HepG2 (cell line): ENCODE results near the gene TTLL13. TPM values are rescaled to one million over a fixed set of nuclear protein-coding genes. Genes with fewer than 3 reads are reported as not detected.

Experiments
- ATAC-seq: fragments of 200-7000 bp; cut with Tn5 transposase; 3 replicates; pipeline ENCODE4 v1.9.1; 2020; ENCODE audit warnings: mild to moderate bottlenecking, moderate library complexity
- BruUV-seq: library from RNA; stranded (reverse); fragments of 400-500 nt; replicated peaks from 2 replicates; lab custom pipeline; 2021; lab: Mats Ljungman, UMichigan
- CTCF ChIA-PET: fragments of 300-600 bp; formaldehyde crosslinking; extraction: SDS; loops from one replicate; lab custom pipeline; 2021; ENCODE audit warnings: low total read pairs, inconsistent platforms, low intra/inter-chr PET ratio; lab: Yijun Ruan, JAX
- POLR2A ChIA-PET: fragments of 350-600 bp; sonication (Branson Sonifier 250); formaldehyde crosslinking; loops from one replicate; lab custom pipeline; 2020; ENCODE audit warnings: antibody characterized with exemption, inconsistent platforms; lab: Yijun Ruan, JAX
- DNase-seq: peaks from one replicate; pipeline ENCODE4 v3.0.0-alpha.2; 2015; ENCODE audit warnings: low spot score
- FAIRE-seq: peaks from 3 replicates; lab custom pipeline; 2011; peaks lifted over from hg19 to GRCh38; lab: Jason Lieb, UNC
- H2AFZ ChIP-seq: one replicate; pipeline ENCODE4 v1.6.1; 2011; ENCODE audit warnings: low read length, inconsistent platforms
- H3K27ac ChIP-seq: fragments of 300-600 bp; 3 replicates; pipeline ENCODE4 v1.8.0; 2011; ENCODE audit warnings: mixed run types, mild to moderate bottlenecking, mixed read lengths, low read length, inconsistent platforms; ENCODE audit not compliant: insufficient read depth; ENCODE audit errors: extremely low read length
- H3K27me3 ChIP-seq, 2 experiments: fragments of 200-600 bp in 1 of 2; 2 replicates in 1 of 2; 3 replicates in 1 of 2; pipeline versions ENCODE4 v1.6.0 to v1.8.0; 2011; ENCODE audit warnings: low read length in 2 of 2, mild to moderate bottlenecking in 2 of 2, moderate library complexity in 2 of 2, inconsistent platforms in 1 of 2; ENCODE audit not compliant: insufficient read depth in 2 of 2, control insufficient read depth in 1 of 2
- H3K36me3 ChIP-seq, 2 experiments: fragments of 200-600 bp in 1 of 2; replicated peaks in 1 of 2; 2 replicates in 1 of 2; 3 replicates in 1 of 2; pipeline versions ENCODE4 v1.5.1 to v1.8.0; 2011; ENCODE audit warnings: low read length in 2 of 2, inconsistent platforms in 1 of 2; ENCODE audit not compliant: insufficient read depth in 2 of 2, control insufficient read depth in 1 of 2
- H3K4me1 ChIP-seq: 2 replicates; pipeline ENCODE4 v1.5.1; 2012; ENCODE audit warnings: low read length, inconsistent platforms; ENCODE audit not compliant: insufficient read depth
- H3K4me2 ChIP-seq: 2 replicates; pipeline ENCODE4 v1.6.0; 2011; ENCODE audit warnings: low read depth, low read length, inconsistent platforms
- H3K4me3 ChIP-seq, 3 experiments: fragments of 200-600 bp in 1 of 3; sonication (generic), shearing (Covaris generic) in 1 of 3; replicated peaks in 1 of 3; 2 replicates each; pipeline ENCODE4 v1.5.1; 2011 to 2016; ENCODE audit warnings: low read length in 3 of 3, inconsistent platforms in 2 of 3, low read depth in 2 of 3, mild to moderate bottlenecking in 2 of 3, control low read depth in 1 of 3, mixed read lengths in 1 of 3; ENCODE audit not compliant: insufficient read depth in 1 of 3
- H3K79me2 ChIP-seq: one replicate; pipeline ENCODE4 v1.6.1; 2011; ENCODE audit warnings: low read length, inconsistent platforms; ENCODE audit not compliant: insufficient read depth
- H3K9ac ChIP-seq: 2 replicates; pipeline ENCODE4 v1.6.0; 2011; ENCODE audit warnings: mild to moderate bottlenecking, low read depth, low read length, inconsistent platforms; ENCODE audit not compliant: insufficient read depth
- H3K9me3 ChIP-seq: 2 replicates; pipeline ENCODE4 v1.5.1; 2012; ENCODE audit warnings: mild to moderate bottlenecking, low read length
- H4K20me1 ChIP-seq: 2 replicates; pipeline ENCODE4 v1.6.0; 2011; ENCODE audit warnings: inconsistent platforms, mild to moderate bottlenecking, low read length, moderate library complexity; ENCODE audit not compliant: insufficient read depth
- CEBPZ ChIP-seq: IDR thresholded peaks from 2 replicates; pipeline ENCODE4 v1.6.1; 2012; ENCODE audit warnings: low read length, improper control_type of control experiment
- SIN3A ChIP-seq: IDR thresholded peaks from 2 replicates; pipeline ENCODE4 v1.6.1; 2011; ENCODE audit warnings: low read depth, mild to moderate bottlenecking, control low read depth, low read length, borderline replicate concordance
- SMAD9 ChIP-seq: sonication (generic); formaldehyde crosslinking; IDR thresholded peaks from 2 replicates; pipeline ENCODE4 v1.5.1; 2020; ENCODE audit warnings: mild to moderate bottlenecking, missing genetic modification reagents
- SNRNP70 ChIP-seq: fragments of 200-400 bp; formaldehyde crosslinking; IDR thresholded peaks from 2 replicates; pipeline ENCODE4 v1.6.1; 2017; ENCODE audit warnings: mild to moderate bottlenecking, low read depth, low read length, moderate library complexity
- WGBS: methylation state at CpG from one replicate; pipeline ENCODE4 v1.1.6; 2017; ENCODE audit warnings: low lambda C conversion rate; 5-methylcytosine and 5-hydroxymethylcytosine counted together
- in situ Hi-C: cut with HindIII; loops from 2 replicates; pipeline ENCODE4 v1.10.0; 2017; ENCODE audit warnings: low pct_unique_long_range_greater_than_20kb; ENCODE audit not compliant: extremely low pct_ligation_motif_present
- intact Hi-C: fragments of 100-400 bp; cut with micrococcal nuclease; formaldehyde crosslinking; loops from one replicate; pipeline ENCODE4 v1.10.0; 2022; ENCODE audit not compliant: unreplicated experiment
- polyA plus RNA-seq, 8 experiments: library from polyadenylated mRNA; depleted of rRNA in 3 of 8; stranded (reverse) in 7 of 8; unstranded in 1 of 8; fragments of >200 nt; fragmentation: Illumina TruSeq in 4 of 8; extraction: Trizol in 4 of 8; gene quantifications; 2 replicates each; pipeline versions ENCODE4 v1.2.1 to v1.2.3, GENCODE V29; 2011 to 2016; ENCODE audit warnings: low read depth in 4 of 8, missing spikeins in 1 of 8, mixed read lengths in 1 of 8; ENCODE audit not compliant: insufficient read depth in 1 of 8
- total RNA-seq, 5 experiments: library from RNA; depleted of rRNA; stranded (reverse); fragments of >200 nt; fragmentation: Illumina TruSeq; extraction: Trizol; gene quantifications; 2 replicates each; pipeline ENCODE4 v1.2.3, GENCODE V29; 2016; ENCODE audit warnings: low read depth in 1 of 5

Gene TTLL13
- total and polyA plus RNA-seq, 2 of the 13 experiments (the other 11 are each of a cell fraction or from before 2014, with no cell fraction given): 0.07 to 0.29 TPM

GRCh38 chr15:90270502-90271150, 21.3 kb downstream of the TTLL13 start:
- ATAC-seq (no peak), DNase-seq (no peak), FAIRE-seq (no peak)
- in situ Hi-C loops: no loop called here
- BruUV-seq: no TSS peak
- ChIA-PET POLR2A (no interaction called here), CTCF (no interaction called here)
- no peak overlapping the region for H3K9ac ChIP-seq
- peaks cover 10% of the 10 kb centered on the region for H4K20me1 ChIP-seq
- peaks cover 27% of the 10 kb centered on the region for H3K4me1 ChIP-seq
- TF ChIP-seq SMAD9 (CRISPR knock-in tag) (no peak), SNRNP70 (no peak), CEBPZ (no peak), SIN3A (no peak)
- TF ChIP-seq, all 625 proteins: peak for 0
- peaks cover 12 to 32% of the 10 kb centered on the region in 2 experiments; a peak in 4 of 5 replicates for H3K36me3 ChIP-seq
- H3K27me3 ChIP-seq: no peaks in the 10 kb centered on the region; a peak in 1 of 5 replicates
- no peaks in the 10 kb centered on the region for H3K9me3 ChIP-seq
- intact Hi-C loops: no loop called here
- H3K4me3 ChIP-seq: no peak overlapping the region
- H2AFZ ChIP-seq: no peak overlapping the region
- no peak overlapping the region for H3K27ac ChIP-seq
- H3K4me2 ChIP-seq: no peak overlapping the region
- WGBS: 100% methylated on average over 10 of the region's 10 CpGs
- peaks cover 42% of the 10 kb centered on the region for H3K79me2 ChIP-seq
